Astrocyte (in vitro differentiated cells and primary cell): ENCODE data around the gene RADX.

Experiments
- EZH2 ChIP-seq: IDR thresholded peaks from 2 replicates; pipeline ENCODE4 v1.6.1; 2012; ENCODE audit warnings: mild to moderate bottlenecking, low read length, inconsistent platforms; ENCODE audit not compliant: insufficient read depth
- TF ChIP-seq, protein P1 (sequence below): IDR thresholded peaks from 2 replicates; pipeline ENCODE4 v1.5.1; 2011; ENCODE audit warnings: low read depth, mild to moderate bottlenecking, inconsistent platforms, low read length, moderate library complexity; ENCODE audit not compliant: insufficient read depth

DNA sequence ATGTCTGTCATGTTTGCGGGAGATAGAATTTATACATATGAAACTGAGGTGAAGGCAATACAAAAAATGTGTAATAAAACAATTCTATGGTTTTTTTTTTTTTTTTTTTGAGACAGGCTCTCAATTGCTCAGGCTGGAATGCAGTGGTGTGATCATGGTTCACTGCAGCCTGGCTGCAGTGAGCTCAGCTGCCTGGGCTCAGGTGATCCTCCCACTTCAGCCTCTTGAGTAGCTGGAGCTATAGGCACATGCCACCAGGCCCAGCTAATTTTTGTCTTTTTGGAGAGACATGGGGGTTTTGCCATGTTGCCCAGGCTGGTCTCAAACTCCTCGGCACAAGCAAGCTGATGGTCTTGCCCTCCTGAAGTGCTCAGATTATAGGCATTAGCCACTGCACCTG, 10.1 kb downstream of the RADX start:
- TF ChIP-seq, protein P1, sequence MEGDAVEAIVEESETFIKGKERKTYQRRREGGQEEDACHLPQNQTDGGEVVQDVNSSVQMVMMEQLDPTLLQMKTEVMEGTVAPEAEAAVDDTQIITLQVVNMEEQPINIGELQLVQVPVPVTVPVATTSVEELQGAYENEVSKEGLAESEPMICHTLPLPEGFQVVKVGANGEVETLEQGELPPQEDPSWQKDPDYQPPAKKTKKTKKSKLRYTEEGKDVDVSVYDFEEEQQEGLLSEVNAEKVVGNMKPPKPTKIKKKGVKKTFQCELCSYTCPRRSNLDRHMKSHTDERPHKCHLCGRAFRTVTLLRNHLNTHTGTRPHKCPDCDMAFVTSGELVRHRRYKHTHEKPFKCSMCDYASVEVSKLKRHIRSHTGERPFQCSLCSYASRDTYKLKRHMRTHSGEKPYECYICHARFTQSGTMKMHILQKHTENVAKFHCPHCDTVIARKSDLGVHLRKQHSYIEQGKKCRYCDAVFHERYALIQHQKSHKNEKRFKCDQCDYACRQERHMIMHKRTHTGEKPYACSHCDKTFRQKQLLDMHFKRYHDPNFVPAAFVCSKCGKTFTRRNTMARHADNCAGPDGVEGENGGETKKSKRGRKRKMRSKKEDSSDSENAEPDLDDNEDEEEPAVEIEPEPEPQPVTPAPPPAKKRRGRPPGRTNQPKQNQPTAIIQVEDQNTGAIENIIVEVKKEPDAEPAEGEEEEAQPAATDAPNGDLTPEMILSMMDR: no peak
- no peak for TF ChIP-seq EZH2
